AG20443 (cell line): Measurements from ENCODE around the gene LRP1-AS.

Source experiments
- DNase-seq: peaks from one replicate; pipeline ENCODE4 v3.0.0; 2012; ENCODE audit warnings: low spot score, mixed read lengths

LRP1-AS gene

GRCh38 chr12:57146961-57147944 lies at the start of gene LRP1-AS:
TSS of gene LRP1-AS (minus strand) at chr12:57147619.
- DNase-seq: peak; percentile 51

GRCh38 chr12:57196956-57197355 lies 49.5 kb upstream of the LRP1-AS start:
- DNase-seq: no peak

GRCh38 chr12:57196439-57196838 lies 49.0 kb upstream of the LRP1-AS start:
- DNase-seq: no peak

DNA sequence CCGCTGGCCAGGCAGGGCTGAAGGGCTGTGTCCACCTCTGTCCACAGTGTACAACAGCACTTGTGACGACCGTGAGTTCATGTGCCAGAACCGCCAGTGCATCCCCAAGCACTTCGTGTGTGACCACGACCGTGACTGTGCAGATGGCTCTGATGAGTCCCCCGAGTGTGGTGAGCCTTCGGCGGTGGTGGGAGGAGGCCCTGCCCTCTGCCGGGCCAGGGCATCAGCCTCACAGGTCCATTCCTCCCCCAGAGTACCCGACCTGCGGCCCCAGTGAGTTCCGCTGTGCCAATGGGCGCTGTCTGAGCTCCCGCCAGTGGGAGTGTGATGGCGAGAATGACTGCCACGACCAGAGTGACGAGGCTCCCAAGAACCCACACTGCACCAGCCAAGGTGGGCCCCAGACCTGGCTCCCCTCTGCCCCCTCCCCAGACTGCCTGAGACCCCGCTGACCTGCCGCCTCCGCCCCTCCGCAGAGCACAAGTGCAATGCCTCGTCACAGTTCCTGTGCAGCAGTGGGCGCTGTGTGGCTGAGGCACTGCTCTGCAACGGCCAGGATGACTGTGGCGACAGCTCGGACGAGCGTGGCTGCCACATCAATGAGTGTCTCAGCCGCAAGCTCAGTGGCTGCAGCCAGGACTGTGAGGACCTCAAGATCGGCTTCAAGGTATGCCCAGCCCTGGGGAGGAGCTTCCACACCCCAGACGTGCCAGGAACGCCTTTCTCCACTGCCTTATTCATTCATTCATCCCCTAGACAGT lies 48.4 kb upstream of the LRP1-AS start:
- no peak for DNase-seq

DNA sequence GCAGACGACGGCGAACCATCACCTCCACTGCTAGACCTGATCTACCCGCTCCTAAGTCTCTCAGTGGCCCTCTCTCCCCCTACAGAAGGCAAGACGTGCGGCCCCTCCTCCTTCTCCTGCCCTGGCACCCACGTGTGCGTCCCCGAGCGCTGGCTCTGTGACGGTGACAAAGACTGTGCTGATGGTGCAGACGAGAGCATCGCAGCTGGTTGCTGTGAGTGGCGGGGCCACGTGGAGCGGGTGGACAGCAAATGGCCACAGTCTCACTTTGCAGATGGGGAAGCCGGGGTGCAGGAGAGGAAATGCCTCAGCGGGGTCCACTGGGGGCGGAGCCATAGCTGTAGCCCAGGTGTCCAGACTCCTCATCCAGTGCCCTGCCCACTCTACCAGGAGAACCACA lies 47.8 kb upstream of the LRP1-AS start:
- no peak for DNase-seq

GRCh38 chr12:57194253-57194652 lies 46.8 kb upstream of the LRP1-AS start:
- DNase-seq: no peak

GRCh38 chr12:57193706-57194245 lies 46.4 kb upstream of the LRP1-AS start:
- DNase-seq: no peak

DNA sequence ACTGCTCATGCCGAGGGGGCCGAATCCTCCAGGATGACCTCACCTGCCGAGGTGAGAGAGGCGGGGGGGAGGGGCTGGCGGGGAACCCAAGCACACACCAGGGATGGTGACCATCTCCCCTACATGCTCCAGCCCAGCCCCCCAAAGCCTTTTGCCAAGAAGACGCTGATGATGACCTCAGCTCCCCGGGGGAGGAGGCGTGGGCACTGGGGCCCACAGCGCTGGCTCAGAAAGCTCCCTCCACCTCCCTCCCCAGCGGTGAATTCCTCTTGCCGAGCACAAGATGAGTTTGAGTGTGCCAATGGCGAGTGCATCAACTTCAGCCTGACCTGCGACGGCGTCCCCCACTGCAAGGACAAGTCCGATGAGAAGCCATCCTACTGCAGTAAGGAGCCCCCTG lies 45.5 kb upstream of the LRP1-AS start:
- no peak for DNase-seq

GRCh38 chr12:57191410-57191809 lies 44.0 kb upstream of the LRP1-AS start:
- DNase-seq: no peak

GRCh38 chr12:57190821-57191220 lies 43.4 kb upstream of the LRP1-AS start:
- DNase-seq: no peak

GRCh38 chr12:57190037-57190436 lies 42.6 kb upstream of the LRP1-AS start:
- DNase-seq: no peak

- DNase-seq: no peak
These were observed 40.6 kb upstream of the LRP1-AS start for GRCh38 chr12:57188090-57188425.

DNA sequence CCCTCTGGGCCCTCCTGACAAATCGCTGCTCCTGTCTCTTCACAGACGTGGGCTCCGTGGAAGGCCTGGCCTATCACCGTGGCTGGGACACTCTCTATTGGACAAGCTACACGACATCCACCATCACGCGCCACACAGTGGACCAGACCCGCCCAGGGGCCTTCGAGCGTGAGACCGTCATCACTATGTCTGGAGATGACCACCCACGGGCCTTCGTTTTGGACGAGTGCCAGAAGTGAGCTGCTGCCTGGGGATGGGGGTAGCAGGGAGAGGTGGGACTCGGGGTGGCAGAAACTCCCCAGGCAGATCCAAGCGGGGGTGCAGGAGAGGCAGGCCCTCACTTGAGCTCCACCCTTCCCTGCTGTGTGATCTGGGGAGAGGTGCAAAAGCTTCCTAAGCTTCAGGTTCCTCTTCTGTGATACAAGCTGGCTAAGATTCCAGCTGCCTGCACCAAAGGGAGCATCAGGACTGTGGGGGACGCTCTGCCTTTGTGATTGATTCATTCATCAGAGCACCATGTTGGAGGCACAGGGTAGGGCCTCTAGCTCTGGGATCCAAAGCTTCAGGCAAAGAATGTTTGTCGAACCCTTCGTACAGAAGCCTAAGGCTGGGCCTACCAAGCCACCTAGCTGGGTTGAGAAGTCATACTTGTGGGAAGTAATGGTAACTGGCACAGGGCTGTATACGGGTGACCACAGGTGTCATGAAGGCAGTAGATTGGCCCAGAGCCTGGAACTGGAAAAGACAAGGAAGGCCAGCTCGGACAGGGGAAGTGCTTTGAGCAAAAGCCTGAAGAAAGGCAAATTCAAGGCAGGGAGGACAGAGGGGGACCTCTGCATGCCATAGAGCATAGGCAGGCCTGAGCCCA lies 40.0 kb upstream of the LRP1-AS start:
- DNase-seq: no peak

DNA sequence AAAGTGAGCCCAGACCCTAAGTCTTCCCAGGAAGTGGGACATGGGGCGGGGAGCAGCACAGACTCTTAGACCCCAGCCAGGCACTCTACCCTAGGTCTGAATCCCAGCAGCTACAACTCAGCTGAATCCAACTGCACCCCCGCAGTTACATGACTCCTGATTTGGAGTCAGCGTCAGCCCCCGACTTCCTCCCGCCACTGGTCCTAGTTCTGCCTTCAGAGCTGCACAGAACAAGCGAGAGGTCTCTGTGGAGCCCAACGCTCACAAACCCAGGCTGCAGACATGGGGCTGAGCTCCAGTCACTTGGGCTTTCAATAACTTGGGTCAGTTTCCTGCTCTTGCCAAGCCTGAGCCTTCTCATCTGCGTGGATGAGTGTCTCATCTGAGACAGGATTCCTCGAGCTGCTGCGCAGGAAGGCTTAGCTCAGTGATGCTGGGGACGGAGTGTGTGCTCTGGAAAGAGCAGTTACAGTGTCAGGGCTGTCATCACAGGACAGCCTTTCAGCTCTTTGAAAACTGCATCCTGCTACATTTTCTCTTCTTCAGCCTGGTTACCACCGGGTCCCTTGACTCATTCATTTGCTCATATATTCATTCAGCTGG lies 38.6 kb upstream of the LRP1-AS start:
- DNase-seq: no peak

GRCh38 chr12:57185403-57185802 lies 38.0 kb upstream of the LRP1-AS start:
- no peak for DNase-seq

- DNase-seq: no peak
These were observed 36.7 kb upstream of the LRP1-AS start for GRCh38 chr12:57183939-57184725.

DNA sequence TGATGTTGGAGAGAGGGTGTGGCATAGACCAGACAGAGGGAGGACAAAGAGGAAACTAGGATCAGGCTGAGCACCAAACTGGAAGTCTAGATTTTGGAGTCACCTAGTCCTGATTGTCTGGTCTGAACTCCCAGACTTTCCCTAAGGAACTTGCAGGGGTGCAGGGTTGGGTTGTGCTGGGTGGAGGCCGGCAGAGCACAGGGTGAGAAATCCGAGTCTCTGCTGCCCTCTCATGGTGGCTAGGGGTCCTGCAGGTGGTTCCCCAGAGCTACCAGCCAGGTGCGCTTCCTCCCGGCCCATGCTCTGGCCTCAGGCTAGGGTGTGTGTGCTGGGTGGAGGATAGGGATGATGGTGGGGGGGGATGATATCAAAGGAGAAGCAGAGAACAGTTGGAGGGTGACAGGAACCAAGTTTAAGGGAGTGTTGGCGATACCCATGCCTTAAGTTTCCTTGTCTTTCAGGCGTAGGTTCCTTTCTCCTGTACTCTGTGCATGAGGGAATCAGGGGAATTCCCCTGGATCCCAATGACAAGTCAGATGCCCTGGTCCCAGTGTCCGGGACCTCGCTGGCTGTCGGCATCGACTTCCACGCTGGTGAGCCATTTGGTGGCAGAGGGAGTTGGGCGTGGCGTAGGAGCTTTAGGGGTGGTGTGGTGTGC lies 35.6 kb upstream of the LRP1-AS start:
- DNase-seq: peak; percentile 91

GRCh38 chr12:57181561-57182155 lies 34.2 kb upstream of the LRP1-AS start:
- peak; percentile 41 for DNase-seq

GRCh38 chr12:57181072-57181471 lies 33.7 kb upstream of the LRP1-AS start:
- DNase-seq: no peak
